Epithelial cell of proximal tubule (primary cell): ENCODE data around the gene ILDR1. TPM values are rescaled to one million over a fixed set of nuclear protein-coding genes. Genes with fewer than 3 reads are reported as not detected.
"Not testable (repeated sequence)": the region's sequence is repeated elsewhere in the genome, so short reads cannot be mapped to it uniquely, and the experiment has no call there.

Experiments
- DNase-seq: peaks from one replicate; pipeline ENCODE4 v3.0.0-alpha.2; 2011; ENCODE audit warnings: low read depth
- H3K4me3 ChIP-seq: 2 replicates; pipeline ENCODE4 v1.5.1; 2011; ENCODE audit warnings: low read depth, mild to moderate bottlenecking, low read length
- total RNA-seq: library from RNA; depleted of rRNA; stranded (reverse); fragments of >200 nt; gene quantifications from 2 replicates; pipeline ENCODE4 v1.2.3, GENCODE V29; 2015
- TF ChIP-seq, protein P1 (sequence below): conservative IDR thresholded peaks from 2 replicates; pipeline ENCODE4 v1.5.1; 2012; ENCODE audit warnings: low read depth, mild to moderate bottlenecking, low read length

ILDR1 gene
- total RNA-seq, 1 donor from 2014 or later: 2.8 TPM

DNA sequence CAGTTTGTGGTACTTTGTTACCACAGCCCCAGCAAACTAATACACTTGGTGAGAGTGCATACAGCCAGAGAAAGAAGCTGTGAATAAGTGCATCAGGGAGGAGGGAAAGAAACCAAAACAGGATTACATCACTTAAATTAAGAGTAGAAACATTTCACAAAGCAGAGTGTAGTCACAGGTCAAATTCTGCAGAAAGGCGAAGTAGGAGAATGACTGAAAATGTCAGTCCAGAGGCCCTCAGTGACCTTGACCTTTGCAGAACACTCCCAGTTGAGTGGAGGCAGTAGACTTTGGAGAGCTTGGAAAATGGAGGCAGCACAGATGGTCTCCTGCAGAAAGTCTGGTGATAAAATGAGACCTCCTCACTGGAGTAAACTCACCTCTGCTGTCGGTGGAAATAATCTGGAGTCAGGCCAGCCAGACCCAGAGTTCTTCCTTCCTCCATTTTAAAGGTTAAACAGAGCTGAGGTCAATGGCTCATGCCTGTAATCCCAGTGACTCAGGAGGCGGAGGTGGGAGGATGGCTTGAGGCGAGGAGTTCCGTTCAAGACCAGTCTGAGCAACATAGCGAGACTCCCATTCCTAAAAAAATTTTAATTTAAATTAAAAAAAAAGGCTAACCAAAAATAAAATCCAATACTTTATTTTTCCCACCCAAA lies 38.1 kb upstream of the ILDR1 start:
- TF ChIP-seq, protein P1, sequence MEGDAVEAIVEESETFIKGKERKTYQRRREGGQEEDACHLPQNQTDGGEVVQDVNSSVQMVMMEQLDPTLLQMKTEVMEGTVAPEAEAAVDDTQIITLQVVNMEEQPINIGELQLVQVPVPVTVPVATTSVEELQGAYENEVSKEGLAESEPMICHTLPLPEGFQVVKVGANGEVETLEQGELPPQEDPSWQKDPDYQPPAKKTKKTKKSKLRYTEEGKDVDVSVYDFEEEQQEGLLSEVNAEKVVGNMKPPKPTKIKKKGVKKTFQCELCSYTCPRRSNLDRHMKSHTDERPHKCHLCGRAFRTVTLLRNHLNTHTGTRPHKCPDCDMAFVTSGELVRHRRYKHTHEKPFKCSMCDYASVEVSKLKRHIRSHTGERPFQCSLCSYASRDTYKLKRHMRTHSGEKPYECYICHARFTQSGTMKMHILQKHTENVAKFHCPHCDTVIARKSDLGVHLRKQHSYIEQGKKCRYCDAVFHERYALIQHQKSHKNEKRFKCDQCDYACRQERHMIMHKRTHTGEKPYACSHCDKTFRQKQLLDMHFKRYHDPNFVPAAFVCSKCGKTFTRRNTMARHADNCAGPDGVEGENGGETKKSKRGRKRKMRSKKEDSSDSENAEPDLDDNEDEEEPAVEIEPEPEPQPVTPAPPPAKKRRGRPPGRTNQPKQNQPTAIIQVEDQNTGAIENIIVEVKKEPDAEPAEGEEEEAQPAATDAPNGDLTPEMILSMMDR: no peak
- no peak overlapping the region for H3K4me3 ChIP-seq
- DNase-seq: no peak

DNA sequence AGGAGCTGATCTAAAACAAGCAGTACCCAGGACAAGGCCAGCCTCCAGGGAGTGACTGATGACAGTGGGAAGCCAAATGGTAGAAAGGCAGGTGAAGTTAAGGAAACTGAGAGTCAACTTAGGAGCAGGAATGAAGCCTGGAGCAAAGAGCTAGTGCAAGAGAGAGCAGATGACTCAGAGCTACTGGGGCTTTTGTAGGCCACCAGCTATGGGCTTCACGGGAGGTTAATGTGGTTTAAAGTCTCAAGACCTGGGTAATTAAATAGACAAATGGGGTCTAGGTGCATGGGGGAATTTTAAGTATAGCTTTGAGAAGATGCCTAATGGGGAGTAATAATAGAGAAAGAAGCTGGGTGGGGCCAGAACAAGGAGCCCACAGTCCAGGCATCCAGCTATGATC lies 36.2 kb upstream of the ILDR1 start:
- TF ChIP-seq, protein P1: no peak
- DNase-seq: no peak
- H3K4me3 ChIP-seq: no peak overlapping the region

DNA sequence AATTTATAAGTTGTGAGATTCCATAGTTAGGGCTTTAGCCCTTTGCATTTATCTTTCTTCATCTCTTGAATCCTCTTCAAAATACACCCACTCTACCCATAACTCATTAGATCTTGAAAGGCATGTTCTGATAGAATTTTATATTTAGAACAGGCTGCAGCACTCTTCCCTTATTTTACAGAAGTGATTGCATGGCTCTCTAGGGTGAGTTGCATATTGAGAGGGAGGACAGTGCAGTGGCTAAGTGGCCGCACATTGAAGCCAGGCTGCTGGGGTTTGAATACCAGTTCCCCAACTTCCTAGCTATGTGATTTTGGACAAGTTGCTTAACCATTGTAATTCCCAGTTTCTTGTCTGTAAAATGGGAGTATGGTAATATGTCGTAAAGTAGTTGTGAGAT lies 35.6 kb upstream of the ILDR1 start:
- H3K4me3 ChIP-seq: no peak overlapping the region
- TF ChIP-seq, protein P1: no peak
- DNase-seq: no peak

DNA sequence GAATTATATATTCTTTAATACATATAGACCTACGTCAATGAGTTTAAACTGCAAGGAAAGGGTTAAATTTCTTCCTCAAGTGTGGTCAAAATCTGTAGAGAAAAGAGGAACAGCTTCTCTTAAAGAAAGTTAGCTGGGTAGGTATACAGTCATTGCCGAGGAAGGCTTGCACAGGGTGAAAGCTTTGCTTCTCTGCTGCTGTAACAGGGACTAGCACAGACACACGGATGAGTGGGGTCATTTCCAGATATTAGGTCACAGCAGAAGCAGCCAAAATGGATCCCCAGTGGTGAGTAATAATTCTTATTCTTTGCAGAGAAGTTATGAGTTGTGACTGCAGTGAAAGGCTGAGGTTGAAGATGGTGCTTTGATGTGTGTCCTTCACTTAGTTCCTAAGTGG lies 33.2 kb upstream of the ILDR1 start, which contains the start of gene CD86:
TSS of gene CD86 (plus strand) at position 148 of the 400 bp plus-strand sequence. CDS start at position 276, 128 bp downstream.
- no peak within 1 kb of the TSS for H3K4me3 ChIP-seq
- no peak for DNase-seq
- TF ChIP-seq, protein P1: no peak

DNA sequence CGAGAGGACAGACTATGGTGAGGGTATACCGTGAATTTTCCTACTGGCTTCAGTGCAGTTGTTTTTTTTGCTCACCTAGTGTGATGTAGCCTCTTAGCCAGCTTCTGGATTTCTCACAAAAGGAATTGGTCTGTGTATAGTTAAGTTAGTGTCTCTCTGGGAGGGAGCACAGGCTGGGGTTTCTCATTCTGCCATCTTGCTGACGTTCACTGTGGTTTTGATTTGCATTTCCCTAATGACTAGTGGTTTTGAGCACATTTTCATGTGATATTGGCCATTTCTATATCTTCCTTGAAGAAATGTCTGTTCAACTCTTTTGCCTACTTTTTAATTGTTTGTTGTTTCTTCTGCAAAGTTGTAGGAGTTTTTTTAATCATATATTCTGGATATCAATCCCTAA lies 30.9 kb upstream of the ILDR1 start:
- TF ChIP-seq, protein P1: no peak
- no peak overlapping the region for H3K4me3 ChIP-seq
- DNase-seq: no peak

GRCh38 chr3:122047773-122048172 lies 25.7 kb upstream of the ILDR1 start:
- not testable (repeated sequence) for H3K4me3 ChIP-seq, DNase-seq

DNA sequence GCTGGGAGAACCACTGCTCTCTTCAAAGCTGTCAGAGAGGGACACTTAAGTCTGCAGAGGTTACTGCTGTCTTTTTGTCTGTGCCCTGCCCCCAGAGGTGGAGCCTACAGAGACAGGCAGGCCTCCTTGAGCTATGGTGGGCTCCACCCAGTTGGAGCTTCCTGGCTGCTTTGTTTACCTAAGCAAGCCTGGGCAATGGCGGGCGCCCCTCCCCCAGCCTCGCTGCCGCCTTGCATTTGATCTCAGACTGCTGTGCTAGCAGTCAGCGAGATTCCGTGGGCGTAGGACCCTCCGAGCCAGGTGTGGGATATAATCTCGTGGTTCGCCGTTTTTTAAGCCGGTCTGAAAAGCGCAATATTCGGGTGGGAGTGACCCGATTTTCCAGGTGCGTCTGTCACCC lies 25.2 kb upstream of the ILDR1 start:
- H3K4me3 ChIP-seq, DNase-seq: not testable (repeated sequence)

GRCh38 chr3:122033023-122033422 lies 11.0 kb upstream of the ILDR1 start:
- TF ChIP-seq, protein P1: no peak
- no peak overlapping the region for H3K4me3 ChIP-seq
- no peak for DNase-seq
